Uterus (tissue), 4 donors: ENCODE data around the gene ARHGAP27. TPM values are rescaled to one million over a fixed set of nuclear protein-coding genes. Genes with fewer than 3 reads are reported as not detected.

Experiments used
- DNase-seq, 2 donors: peaks; one replicate each; pipeline ENCODE4 v3.0.0-alpha.2; 2019 to 2020
- H3K27ac ChIP-seq, 2 donors: fragments of 200-600 bp; sonication (generic); 1 replicate in 1 of 2; 2 replicates in 1 of 2; pipeline ENCODE4 v1.5.1; 2016 to 2018
- H3K27me3 ChIP-seq, 2 donors: fragments of 200-600 bp; sonication (generic); one replicate each; pipeline ENCODE4 v1.5.1; 2018 to 2019; ENCODE audit warnings: control low read depth in 1 of 2
- H3K36me3 ChIP-seq, 2 donors: fragments of 200-600 bp; sonication (generic); one replicate each; pipeline ENCODE4 v1.5.1; 2019; ENCODE audit warnings: control low read depth in 1 of 2
- H3K4me1 ChIP-seq, 2 donors: fragments of 200-600 bp; sonication (generic); one replicate each; pipeline ENCODE4 v1.5.1; 2018 to 2019; ENCODE audit warnings: control low read depth in 1 of 2
- H3K4me3 ChIP-seq, 2 donors: fragments of 200-600 bp; sonication (generic); 1 replicate in 1 of 2; 2 replicates in 1 of 2; pipeline ENCODE4 v1.5.1; 2018 to 2019; ENCODE audit warnings: mild to moderate bottlenecking in 1 of 2
- H3K9me3 ChIP-seq, 2 donors: fragments of 200-600 bp; sonication (generic); one replicate each; pipeline ENCODE4 v1.5.1; 2019; ENCODE audit warnings: control low read depth in 1 of 2
- POLR2A ChIP-seq, 2 donors: fragments of 450-650 bp; IDR thresholded peaks; one replicate each; pipeline ENCODE4 v1.6.1; 2016; ENCODE audit warnings: antibody characterized with exemption in 2 of 2, mild to moderate bottlenecking in 1 of 2, moderate library complexity in 1 of 2
- intact Hi-C: fragments of 100-400 bp; cut with DNase I; formaldehyde crosslinking; loops from one replicate; pipeline ENCODE4 v1.15.1; 2023; ENCODE audit warnings: low total_unique reads
- total RNA-seq, 4 donors: library from RNA; depleted of rRNA in 3 of 4; stranded (reverse); fragments of >200 nt in 3 of 4; gene quantifications; one replicate each; pipeline versions ENCODE4 v1.1.0 to v1.2.4, GENCODE V29; 2014 to 2023
- TF ChIP-seq, protein P1 (sequence below), 4 experiments: fragments of 200-600 bp in 2 of 4; fragments of 450-650 bp in 2 of 4; sonication (generic) in 2 of 4; IDR thresholded peaks; one replicate each; pipeline ENCODE4 v1.5.1; 2016 to 2019; ENCODE audit warnings: antibody characterized with exemption in 4 of 4, mild to moderate bottlenecking in 2 of 4, moderate library complexity in 1 of 4
- donor health status: DM: yes; HTN: yes; CAD: no.

Gene ARHGAP27
- total RNA-seq, 4 donors from 2014 or later, result 9.4 to 36.6 (median 16.0) TPM

DNA sequence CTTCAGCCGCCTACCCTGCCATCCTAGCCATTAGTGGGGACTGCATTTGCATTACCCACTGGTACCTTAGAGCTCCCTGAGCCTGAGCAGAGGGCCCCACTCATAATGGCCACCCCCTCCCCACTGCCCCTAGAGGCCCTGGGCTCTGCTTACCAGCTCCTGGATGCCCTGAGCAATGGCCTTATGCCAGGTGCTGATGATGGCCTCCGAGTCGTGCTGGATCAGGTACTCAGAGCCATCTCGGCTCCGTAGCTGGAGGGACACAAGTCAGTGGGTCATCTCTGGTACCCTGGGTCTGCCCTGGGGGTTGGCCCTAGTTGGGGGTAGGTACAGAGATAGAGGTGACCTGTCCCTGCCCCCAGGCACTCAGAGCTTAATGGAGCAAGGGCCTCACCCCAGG is 34.9 kb downstream of the ARHGAP27 start:
- no peak for DNase-seq
- H3K27me3 ChIP-seq, result no peaks in the 10 kb centered on the region
- intact Hi-C loops, result no loop called here
- H3K36me3 ChIP-seq, result no peaks in the 10 kb centered on the region
- H3K4me1 ChIP-seq, result no peaks in the 10 kb centered on the region
- no peak for TF ChIP-seq POLR2A (IDR thresholded peaks at IDR 0.05)
- TF ChIP-seq, protein P1, sequence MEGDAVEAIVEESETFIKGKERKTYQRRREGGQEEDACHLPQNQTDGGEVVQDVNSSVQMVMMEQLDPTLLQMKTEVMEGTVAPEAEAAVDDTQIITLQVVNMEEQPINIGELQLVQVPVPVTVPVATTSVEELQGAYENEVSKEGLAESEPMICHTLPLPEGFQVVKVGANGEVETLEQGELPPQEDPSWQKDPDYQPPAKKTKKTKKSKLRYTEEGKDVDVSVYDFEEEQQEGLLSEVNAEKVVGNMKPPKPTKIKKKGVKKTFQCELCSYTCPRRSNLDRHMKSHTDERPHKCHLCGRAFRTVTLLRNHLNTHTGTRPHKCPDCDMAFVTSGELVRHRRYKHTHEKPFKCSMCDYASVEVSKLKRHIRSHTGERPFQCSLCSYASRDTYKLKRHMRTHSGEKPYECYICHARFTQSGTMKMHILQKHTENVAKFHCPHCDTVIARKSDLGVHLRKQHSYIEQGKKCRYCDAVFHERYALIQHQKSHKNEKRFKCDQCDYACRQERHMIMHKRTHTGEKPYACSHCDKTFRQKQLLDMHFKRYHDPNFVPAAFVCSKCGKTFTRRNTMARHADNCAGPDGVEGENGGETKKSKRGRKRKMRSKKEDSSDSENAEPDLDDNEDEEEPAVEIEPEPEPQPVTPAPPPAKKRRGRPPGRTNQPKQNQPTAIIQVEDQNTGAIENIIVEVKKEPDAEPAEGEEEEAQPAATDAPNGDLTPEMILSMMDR (IDR thresholded peaks at IDR 0.05), result no peak
- no peaks in the 10 kb centered on the region for H3K9me3 ChIP-seq
- H3K4me3 ChIP-seq, result no peak overlapping the region
- H3K27ac ChIP-seq, result no peak overlapping the region

DNA sequence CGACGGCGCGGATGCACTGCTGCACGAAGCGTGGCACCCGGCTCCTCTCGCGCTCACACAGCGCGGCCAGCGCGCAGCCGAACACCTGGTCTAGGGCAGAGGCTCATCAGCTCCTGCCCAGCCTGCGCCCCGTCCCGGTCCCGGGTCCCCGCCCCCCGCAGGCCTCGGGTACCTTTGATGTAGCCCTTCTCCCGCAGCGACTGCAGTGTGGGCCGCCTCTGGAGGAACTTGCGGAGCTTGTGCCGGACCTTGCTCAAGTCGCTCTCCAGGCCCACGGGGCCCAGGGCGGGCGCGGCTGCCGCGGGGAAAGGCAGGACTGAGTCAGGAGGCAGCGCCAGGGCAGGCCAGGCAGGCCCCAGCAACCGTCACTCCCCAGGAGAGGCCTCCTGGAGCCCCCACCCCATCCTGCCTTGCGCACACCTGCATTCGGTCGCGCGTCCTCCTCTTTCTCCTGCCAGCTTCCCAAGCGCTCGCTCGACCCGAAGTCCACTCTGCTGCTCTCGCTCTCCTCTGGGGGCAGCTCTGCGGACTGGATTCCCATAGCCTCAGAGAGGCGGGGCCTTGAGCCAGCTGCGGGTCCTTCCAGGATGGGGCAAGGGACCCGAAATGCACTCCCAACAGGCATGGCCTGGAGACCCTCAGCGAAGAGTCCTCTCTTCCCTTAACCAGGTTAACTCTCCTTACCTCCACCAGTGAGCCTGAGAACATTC is 36.0 kb downstream of the ARHGAP27 start:
- H3K4me3 ChIP-seq, result no peak overlapping the region
- TF ChIP-seq POLR2A (IDR thresholded peaks at IDR 0.05), result no peak
- TF ChIP-seq, protein P1 (IDR thresholded peaks at IDR 0.05), result no peak
- no peaks in the 10 kb centered on the region for H3K27me3 ChIP-seq
- DNase-seq, result no peak
- H3K36me3 ChIP-seq, result no peaks in the 10 kb centered on the region
- intact Hi-C loops, result no loop called here
- H3K27ac ChIP-seq, result no peak overlapping the region
- no peaks in the 10 kb centered on the region for H3K4me1 ChIP-seq
- no peaks in the 10 kb centered on the region for H3K9me3 ChIP-seq

DNA sequence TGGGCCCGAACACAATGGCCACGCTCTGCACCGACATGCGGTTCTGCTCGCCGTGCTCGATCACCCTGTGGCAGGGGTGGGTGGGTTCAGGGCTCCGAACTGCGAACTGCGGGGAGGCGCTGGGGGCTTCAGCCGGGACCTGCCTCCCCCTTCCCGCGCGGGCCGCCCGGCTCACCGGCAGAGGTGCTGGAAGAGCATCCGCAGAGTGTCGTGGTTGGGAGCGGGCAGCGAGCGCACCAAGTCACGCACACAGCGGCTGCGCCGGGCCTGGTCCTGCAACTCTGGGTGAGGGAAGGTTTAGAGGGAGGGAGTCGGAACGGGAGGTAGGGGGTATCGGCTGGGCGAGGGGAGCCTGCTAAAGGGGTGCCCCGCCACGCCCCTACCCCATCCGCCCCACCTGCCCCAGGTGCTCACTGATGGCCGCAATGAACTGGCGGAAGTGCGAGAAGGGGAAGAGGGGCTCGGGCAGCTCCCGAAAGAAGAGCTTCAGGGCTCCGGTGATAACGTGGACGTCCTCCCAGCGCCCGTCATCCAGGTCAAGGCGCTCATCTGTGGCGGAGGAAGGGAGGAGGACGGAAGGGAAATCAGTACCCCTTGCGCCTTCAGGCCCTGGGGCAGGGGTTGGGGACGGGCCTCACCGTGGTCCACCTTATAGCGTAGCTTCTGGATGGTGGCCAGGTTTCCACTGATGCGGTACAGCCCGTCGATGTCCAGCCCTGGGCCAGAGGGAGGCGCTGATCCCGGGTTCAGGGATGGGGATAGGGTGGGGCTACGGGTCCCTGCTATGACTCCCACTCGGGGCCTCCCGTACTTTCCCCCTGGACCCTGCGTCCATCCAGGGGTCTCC is 36.9 kb downstream of the ARHGAP27 start:
- no peak for TF ChIP-seq POLR2A (IDR thresholded peaks at IDR 0.05)
- TF ChIP-seq, protein P1 (IDR thresholded peaks at IDR 0.05), result no peak
- intact Hi-C loops, result no loop called here
- Histone ChIP-seq H3K27me3 (no peaks in the 10 kb centered on the region), H3K27ac (no peak overlapping the region), H3K36me3 (no peaks in the 10 kb centered on the region), H3K4me1 (no peaks in the 10 kb centered on the region), H3K4me3 (peak overlapping the region; percentile 8 to 14), H3K9me3 (no peaks in the 10 kb centered on the region)
- no peak for DNase-seq

DNA sequence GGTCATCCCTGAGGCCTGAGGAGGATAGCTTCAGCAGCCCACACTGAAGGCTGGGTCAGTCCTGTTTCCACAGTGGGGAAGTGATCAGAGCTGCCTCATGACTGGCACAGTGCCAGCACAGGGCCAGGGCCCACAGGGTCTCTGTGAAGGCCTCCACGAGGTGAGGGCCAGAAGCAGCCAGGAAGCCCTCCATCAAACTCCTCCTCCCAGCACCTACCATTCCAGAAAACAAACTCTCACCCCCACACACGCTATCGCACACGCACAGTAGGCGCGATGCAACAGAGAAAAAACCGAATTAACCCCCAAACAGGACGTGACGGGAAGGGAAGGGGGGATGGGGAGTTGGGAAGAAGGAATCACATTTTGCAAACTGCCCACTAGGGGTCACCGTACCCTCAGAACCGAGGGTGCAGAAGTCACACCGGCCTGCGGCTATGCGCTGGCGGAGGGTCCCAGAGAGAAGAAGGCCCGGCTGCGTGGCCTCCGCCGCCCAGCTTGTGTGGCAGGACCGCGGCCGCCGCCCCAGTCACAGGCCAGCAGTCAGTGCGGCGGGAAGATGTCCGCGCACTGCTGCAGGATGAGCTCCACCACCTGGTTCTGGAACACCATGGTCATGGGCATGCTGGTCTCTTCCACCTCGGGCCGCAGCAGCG is 37.6 kb downstream of the ARHGAP27 start:
- no peaks in the 10 kb centered on the region for H3K27me3 ChIP-seq
- H3K4me3 ChIP-seq, result peak overlapping the region; percentile 8 to 14
- DNase-seq, result peak; percentile 62 to 65
- no peak for TF ChIP-seq POLR2A (IDR thresholded peaks at IDR 0.05)
- TF ChIP-seq, protein P1 (IDR thresholded peaks at IDR 0.05), result peak; percentile 61 to 72 (median 70)
- no peaks in the 10 kb centered on the region for H3K9me3 ChIP-seq
- H3K27ac ChIP-seq, result no peak overlapping the region
- H3K4me1 ChIP-seq, result no peaks in the 10 kb centered on the region
- intact Hi-C loops, result no loop called here
- H3K36me3 ChIP-seq, result no peaks in the 10 kb centered on the region

DNA sequence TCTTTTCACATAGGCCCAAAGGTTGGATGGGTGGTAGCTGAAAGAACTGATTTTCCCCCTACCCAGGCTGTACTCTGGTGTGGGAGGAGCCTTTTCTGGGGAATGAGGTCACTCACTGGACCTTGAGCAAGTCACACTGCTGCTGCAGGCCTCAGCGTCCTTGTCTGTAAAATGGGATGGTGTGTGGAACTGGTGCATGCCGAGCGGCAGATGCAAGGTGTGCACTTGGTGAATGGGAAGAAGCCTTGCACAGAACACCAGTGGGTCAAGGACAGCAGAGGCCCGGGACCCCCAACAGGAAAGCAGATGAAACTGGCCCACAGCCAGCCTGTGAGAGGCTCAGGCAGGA is 38.1 kb downstream of the ARHGAP27 start:
- no peak overlapping the region for H3K4me3 ChIP-seq
- no peak for TF ChIP-seq POLR2A (IDR thresholded peaks at IDR 0.05)
- TF ChIP-seq, protein P1 (IDR thresholded peaks at IDR 0.05), result no peak

More for the DNA sequence above, 38.1 kb downstream of the ARHGAP27 start:
- Histone ChIP-seq H3K9me3 (no peaks in the 10 kb centered on the region), H3K36me3 (no peaks in the 10 kb centered on the region), H3K27ac (no peak overlapping the region), H3K27me3 (no peaks in the 10 kb centered on the region), H3K4me1 (no peaks in the 10 kb centered on the region)
- DNase-seq, result no peak
- intact Hi-C loops, result no loop called here
